Hepatocyte (in vitro differentiated cells): Measurements from ENCODE around the gene OR10H1.

Experiments
- CTCF ChIP-seq: fragments of 200-600 bp; sonication (generic); IDR thresholded peaks from 2 replicates; pipeline ENCODE4 v1.5.1; 2016; ENCODE audit warnings: antibody characterized with exemption, mild to moderate bottlenecking; ENCODE audit not compliant: poor library complexity
- EZH2 ChIP-seq: fragments of 200-600 bp; sonication (generic); IDR thresholded peaks from 2 replicates; pipeline ENCODE4 v1.6.1; 2016; ENCODE audit warnings: antibody characterized with exemption, mild to moderate bottlenecking, borderline replicate concordance
- EZH2phosphoT487 ChIP-seq: fragments of 200-600 bp; sonication (generic); IDR thresholded peaks from one replicate; pipeline ENCODE4 v1.6.1; 2018; ENCODE audit warnings: antibody characterized with exemption, mild to moderate bottlenecking, low read depth, moderate library complexity; ENCODE audit not compliant: unreplicated experiment, severe bottlenecking

- no peak for TF ChIP-seq EZH2
- TF ChIP-seq CTCF, result no peak
- TF ChIP-seq EZH2phosphoT487, result no peak
These were observed 57.1 kb downstream of the OR10H1 start for GRCh38 chr19:15758379-15758778.
